Loucy (cell line): ENCODE results near the gene GAST.

ENCODE experiments used
- H2AFZ ChIP-seq: fragments of 200-600 bp; sonication (generic); 2 replicates; pipeline ENCODE4 v1.6.0; 2016; ENCODE audit warnings: antibody characterized with exemption, mild to moderate bottlenecking, low read length, moderate library complexity
- H3F3A ChIP-seq: fragments of 200-600 bp; 2 replicates; pipeline ENCODE4 v1.6.0; 2016; ENCODE audit warnings: antibody characterized with exemption, low read depth, mild to moderate bottlenecking
- H3K27me3 ChIP-seq: fragments of 200-600 bp; sonication (generic); 2 replicates; pipeline ENCODE4 v1.6.1; 2014; ENCODE audit warnings: low read length, mild to moderate bottlenecking; ENCODE audit not compliant: insufficient read depth, poor library complexity, severe bottlenecking
- H3K36me3 ChIP-seq: fragments of 200-600 bp; sonication (generic); 2 replicates; pipeline ENCODE4 v1.6.1; 2016; ENCODE audit warnings: low read length; ENCODE audit not compliant: insufficient read depth
- H3K4me1 ChIP-seq: fragments of 200-600 bp; sonication (generic); 2 replicates; pipeline ENCODE4 v1.5.1; 2014; ENCODE audit warnings: low read length, mild to moderate bottlenecking; ENCODE audit not compliant: insufficient read depth, poor library complexity, severe bottlenecking
- H3K4me2 ChIP-seq: fragments of 200-600 bp; sonication (generic); 2 replicates; pipeline ENCODE4 v1.6.0; 2014; ENCODE audit warnings: antibody characterized with exemption, low read length, low read depth, mild to moderate bottlenecking; ENCODE audit not compliant: poor library complexity, severe bottlenecking
- H3K4me3 ChIP-seq: fragments of 200-600 bp; sonication (generic); 2 replicates; pipeline ENCODE4 v1.5.1; 2014; ENCODE audit warnings: low read length, mild to moderate bottlenecking, mixed read lengths; ENCODE audit not compliant: poor library complexity, severe bottlenecking
- H3K79me2 ChIP-seq: fragments of 200-600 bp; sonication (generic); 2 replicates; pipeline ENCODE4 v1.6.1; 2014; ENCODE audit warnings: low read length; ENCODE audit not compliant: insufficient read depth
- H3K9ac ChIP-seq: fragments of 200-600 bp; sonication (generic); 2 replicates; pipeline ENCODE4 v1.6.0; 2014; ENCODE audit warnings: mild to moderate bottlenecking, low read depth, low read length, moderate library complexity; ENCODE audit not compliant: poor library complexity, severe bottlenecking
- H3K9me2 ChIP-seq: fragments of 200-600 bp; sonication (generic); replicated peaks from 2 replicates; pipeline ENCODE4 v1.6.1; 2016; ENCODE audit warnings: low read depth, low read length, mixed read lengths
- H3K9me3 ChIP-seq: fragments of 200-600 bp; sonication (generic); 2 replicates; pipeline ENCODE4 v1.6.1; 2014; ENCODE audit warnings: mild to moderate bottlenecking, antibody characterized with exemption, low read length, low read depth; ENCODE audit not compliant: insufficient read depth
- H4K20me1 ChIP-seq: fragments of 200-600 bp; sonication (generic); 2 replicates; pipeline ENCODE4 v1.6.0; 2014; ENCODE audit warnings: antibody characterized with exemption, low read length, mild to moderate bottlenecking; ENCODE audit not compliant: insufficient read depth, poor library complexity, severe bottlenecking
- EZH2phosphoT487 ChIP-seq: fragments of 200-600 bp; IDR thresholded peaks from 2 replicates; pipeline ENCODE4 v1.6.1; 2018; ENCODE audit warnings: antibody characterized with exemption, mild to moderate bottlenecking, moderate library complexity, borderline replicate concordance
- TF ChIP-seq, protein P1 (sequence below): fragments of 200-600 bp; sonication (generic); conservative IDR thresholded peaks from 2 replicates; pipeline ENCODE4 v1.5.1; 2014; ENCODE audit warnings: mild to moderate bottlenecking, antibody characterized with exemption, low read length

The GAST gene

DNA sequence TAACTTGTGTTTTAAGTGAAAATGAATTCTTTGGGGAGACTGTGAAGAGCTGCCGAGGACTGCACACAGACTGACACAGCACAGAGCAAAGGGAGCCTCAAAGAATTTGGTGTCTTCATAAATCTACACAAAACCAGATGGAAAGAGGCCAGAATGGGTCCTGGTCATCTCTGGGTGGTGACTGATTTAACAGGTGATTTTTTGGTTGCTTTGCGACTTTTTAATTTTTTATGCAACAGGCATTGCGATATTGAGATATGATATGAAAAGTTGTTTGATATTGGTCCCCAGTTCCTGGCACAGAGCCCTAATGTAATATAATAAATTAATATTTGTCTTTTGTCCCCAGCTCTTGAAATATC, 36.1 kb upstream of the GAST start:
- H4K20me1 ChIP-seq: no peaks in the 10 kb centered on the region
- no peak overlapping the region for H2AFZ ChIP-seq
- peaks cover 24% of the 10 kb centered on the region for H3K4me1 ChIP-seq
- no peaks in the 10 kb centered on the region for H3K9me3 ChIP-seq
- no peaks in the 10 kb centered on the region for H3K27me3 ChIP-seq
- TF ChIP-seq, protein P1, sequence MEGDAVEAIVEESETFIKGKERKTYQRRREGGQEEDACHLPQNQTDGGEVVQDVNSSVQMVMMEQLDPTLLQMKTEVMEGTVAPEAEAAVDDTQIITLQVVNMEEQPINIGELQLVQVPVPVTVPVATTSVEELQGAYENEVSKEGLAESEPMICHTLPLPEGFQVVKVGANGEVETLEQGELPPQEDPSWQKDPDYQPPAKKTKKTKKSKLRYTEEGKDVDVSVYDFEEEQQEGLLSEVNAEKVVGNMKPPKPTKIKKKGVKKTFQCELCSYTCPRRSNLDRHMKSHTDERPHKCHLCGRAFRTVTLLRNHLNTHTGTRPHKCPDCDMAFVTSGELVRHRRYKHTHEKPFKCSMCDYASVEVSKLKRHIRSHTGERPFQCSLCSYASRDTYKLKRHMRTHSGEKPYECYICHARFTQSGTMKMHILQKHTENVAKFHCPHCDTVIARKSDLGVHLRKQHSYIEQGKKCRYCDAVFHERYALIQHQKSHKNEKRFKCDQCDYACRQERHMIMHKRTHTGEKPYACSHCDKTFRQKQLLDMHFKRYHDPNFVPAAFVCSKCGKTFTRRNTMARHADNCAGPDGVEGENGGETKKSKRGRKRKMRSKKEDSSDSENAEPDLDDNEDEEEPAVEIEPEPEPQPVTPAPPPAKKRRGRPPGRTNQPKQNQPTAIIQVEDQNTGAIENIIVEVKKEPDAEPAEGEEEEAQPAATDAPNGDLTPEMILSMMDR: no peak
- no peak for TF ChIP-seq EZH2phosphoT487
- 0 out of 2 replicates have a peak, but pooled peaks cover 4% of the 10 kb centered on the region for H3F3A ChIP-seq
- H3K79me2 ChIP-seq: no peaks in the 10 kb centered on the region
- H3K9ac ChIP-seq: no peak overlapping the region
- no peaks in the 10 kb centered on the region for H3K9me2 ChIP-seq
- no peak overlapping the region for H3K4me3 ChIP-seq
- H3K36me3 ChIP-seq: no peaks in the 10 kb centered on the region
- no peak overlapping the region for H3K4me2 ChIP-seq

DNA sequence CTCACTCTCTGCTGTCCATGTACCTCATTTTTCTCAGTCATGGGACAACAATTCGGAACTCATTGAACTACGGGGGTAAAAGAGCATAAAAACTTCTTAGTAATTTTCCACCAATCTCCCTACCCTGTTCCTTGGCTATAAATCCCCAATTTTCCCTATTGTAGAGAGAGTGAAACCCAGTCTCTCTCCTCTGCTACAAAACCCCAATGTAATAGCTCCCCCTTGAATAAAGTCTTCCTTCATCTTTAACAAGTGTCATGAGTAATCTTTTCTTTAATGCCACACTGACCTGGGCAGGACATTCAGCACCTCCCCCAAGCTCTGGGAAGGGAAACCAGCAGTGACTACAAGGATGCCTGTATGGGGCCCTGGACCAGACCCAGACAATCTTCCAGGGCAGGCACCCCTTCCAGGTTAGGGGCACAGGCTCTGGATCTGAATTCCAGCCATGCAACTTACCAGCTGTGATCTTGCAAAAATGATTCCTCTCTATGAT, 33.7 kb upstream of the GAST start:
- Histone ChIP-seq H3K9ac (peak overlapping the region; percentile 41), H2AFZ (peak overlapping the region; percentile 63), H4K20me1 (no peaks in the 10 kb centered on the region), H3K36me3 (no peaks in the 10 kb centered on the region), H3K79me2 (no peaks in the 10 kb centered on the region), H3K9me2 (no peaks in the 10 kb centered on the region), H3K4me1 (peaks cover 24% of the 10 kb centered on the region), H3K27me3 (no peaks in the 10 kb centered on the region), H3F3A (0 out of 2 replicates have a peak, but pooled peaks cover 4% of the 10 kb centered on the region), H3K4me2 (peak overlapping the region; percentile 70), H3K9me3 (no peaks in the 10 kb centered on the region), H3K4me3 (peak overlapping the region; percentile 69)
- TF ChIP-seq, protein P1: no peak
- TF ChIP-seq EZH2phosphoT487: no peak

DNA sequence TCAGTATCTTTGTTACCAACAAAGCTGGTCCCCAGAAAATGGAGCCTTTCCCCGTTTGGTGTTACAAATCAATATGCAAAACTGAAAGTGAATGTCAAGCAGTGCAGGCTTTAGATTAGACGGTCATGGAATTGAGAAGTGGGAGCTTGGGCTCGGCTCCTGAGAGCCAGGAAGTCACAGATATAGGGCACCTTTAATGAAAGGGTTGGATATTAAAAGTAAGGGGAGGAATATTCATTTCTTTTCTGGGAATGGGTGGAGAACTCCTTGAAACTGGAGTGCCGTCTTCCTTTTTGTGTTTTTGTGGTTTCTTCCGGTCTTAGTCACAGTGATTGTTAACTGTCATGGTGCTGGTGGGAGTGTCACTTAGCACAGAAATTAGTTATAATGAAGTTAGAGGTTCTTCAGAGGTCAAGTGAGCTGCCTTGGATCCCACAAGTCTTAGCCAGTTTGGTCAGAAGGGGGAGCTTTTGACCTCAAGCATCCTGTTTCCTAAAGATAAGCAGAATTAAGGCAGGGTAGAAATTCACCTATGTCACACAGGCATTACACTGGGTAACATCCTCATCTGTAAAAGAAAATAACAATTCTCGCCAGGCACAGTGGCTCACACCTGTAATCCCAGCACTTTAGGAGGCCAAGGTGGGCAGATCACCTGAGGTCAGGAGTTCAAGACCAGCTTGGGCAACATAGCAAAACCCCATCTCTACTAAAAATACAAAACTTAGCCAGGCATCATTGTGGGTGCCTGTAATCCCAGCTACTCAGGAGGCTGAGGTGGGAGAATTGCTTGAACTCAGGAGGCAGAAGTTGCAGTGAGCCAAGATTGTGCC, 33.0 kb upstream of the GAST start:
- no peaks in the 10 kb centered on the region for H4K20me1 ChIP-seq
- H3K4me2 ChIP-seq: peak overlapping the region; percentile 70
- no peaks in the 10 kb centered on the region for H3K79me2 ChIP-seq
- H3K4me3 ChIP-seq: peak overlapping the region; percentile 69
- no peaks in the 10 kb centered on the region for H3K27me3 ChIP-seq
- TF ChIP-seq, protein P1: peak; percentile 54
- no peak for TF ChIP-seq EZH2phosphoT487
- no peaks in the 10 kb centered on the region for H3K36me3 ChIP-seq
- no peaks in the 10 kb centered on the region for H3K9me3 ChIP-seq
- peak overlapping the region; percentile 63 for H2AFZ ChIP-seq
- H3K4me1 ChIP-seq: peaks cover 24% of the 10 kb centered on the region
- H3F3A ChIP-seq: 0 out of 2 replicates have a peak, but pooled peaks cover 4% of the 10 kb centered on the region
- peak overlapping the region; percentile 52 for H3K9ac ChIP-seq
- H3K9me2 ChIP-seq: no peaks in the 10 kb centered on the region
